PC-3 (cell line): ENCODE measurements around the gene MRGPRD. TPM values are rescaled to one million over a fixed set of nuclear protein-coding genes. Genes with fewer than 3 reads are reported as not detected.

Experiments
- ATAC-seq: fragments of 200-7000 bp; cut with Tn5 transposase; 2 replicates; pipeline ENCODE4 v1.9.1; 2020; ENCODE audit warnings: mild to moderate bottlenecking, moderate library complexity
- BruUV-seq: library from RNA; stranded (reverse); fragments of 400-500 nt; replicated peaks from 2 replicates; lab custom pipeline; 2021; lab: Mats Ljungman, UMichigan
- CTCF ChIA-PET: fragments of 300-600 bp; sonication (Branson Sonifier 250); formaldehyde crosslinking; loops from one replicate; lab custom pipeline; 2022; ENCODE audit warnings: antibody characterized with exemption; lab: Charles Lee
- POLR2A ChIA-PET: fragments of 300-600 bp; sonication (Branson Sonifier 250); formaldehyde crosslinking; loops from one replicate; lab custom pipeline; 2022; ENCODE audit warnings: antibody characterized with exemption; ENCODE audit not compliant: unreplicated experiment; lab: Charles Lee
- DNase-seq: peaks from one replicate; pipeline ENCODE4 v3.0.0-alpha.2; 2015
- H2AFZ ChIP-seq: fragments of 300-600 bp; sonication (generic); 2 replicates; pipeline ENCODE4 v1.6.0; 2016; ENCODE audit warnings: antibody characterized with exemption, low read length
- H3F3A ChIP-seq: fragments of 300-600 bp; sonication (generic); one replicate; pipeline ENCODE4 v1.6.0; 2017; ENCODE audit warnings: antibody characterized with exemption, low read length, control low read depth, mild to moderate bottlenecking; ENCODE audit not compliant: unreplicated experiment
- H3K27ac ChIP-seq: fragments of 300-600 bp; sonication (generic); 2 replicates; pipeline ENCODE4 v1.5.1; 2016; ENCODE audit warnings: mild to moderate bottlenecking, low read length
- H3K27me3 ChIP-seq: fragments of 300-600 bp; sonication (generic); 2 replicates; pipeline ENCODE4 v1.6.1; 2016; ENCODE audit warnings: low read length, mixed read lengths
- H3K36me3 ChIP-seq: fragments of 300-600 bp; sonication (generic); 2 replicates; pipeline ENCODE4 v1.6.1; 2016; ENCODE audit warnings: low read depth, mixed run types, low read length, mixed read lengths
- H3K4me1 ChIP-seq: fragments of 300-600 bp; sonication (generic); 2 replicates; pipeline ENCODE4 v1.5.1; 2016; ENCODE audit warnings: low read length; ENCODE audit not compliant: insufficient read depth
- H3K4me2 ChIP-seq: fragments of 300-600 bp; sonication (generic); 2 replicates; pipeline ENCODE4 v1.6.0; 2016; ENCODE audit warnings: low read length
- H3K4me3 ChIP-seq: fragments of 300-600 bp; sonication (generic); 2 replicates; pipeline ENCODE4 v1.5.1; 2016; ENCODE audit warnings: mild to moderate bottlenecking, low read length, mixed read lengths
- H3K79me2 ChIP-seq: fragments of 300-600 bp; sonication (generic); 2 replicates; pipeline ENCODE4 v1.6.1; 2017; ENCODE audit warnings: low read length, mixed read lengths
- H3K9ac ChIP-seq: fragments of 300-600 bp; sonication (generic); 2 replicates; pipeline ENCODE4 v1.6.0; 2016; ENCODE audit warnings: mild to moderate bottlenecking, low read length
- H3K9me2 ChIP-seq: fragments of 300-600 bp; sonication (generic); replicated peaks from 2 replicates; pipeline ENCODE4 v1.6.1; 2016; ENCODE audit warnings: mixed run types, low read length, mixed read lengths
- H3K9me3 ChIP-seq: fragments of 300-600 bp; sonication (generic); 2 replicates; pipeline ENCODE4 v1.6.1; 2016; ENCODE audit warnings: low read length, mixed read lengths
- H4K20me1 ChIP-seq: fragments of 300-600 bp; sonication (generic); 2 replicates; pipeline ENCODE4 v1.6.1; 2016; ENCODE audit warnings: low read length, mixed read lengths
- EZH2 ChIP-seq: fragments of 300-600 bp; sonication (generic); IDR thresholded peaks from one replicate; pipeline ENCODE4 v1.6.1; 2017; ENCODE audit warnings: antibody characterized with exemption, mild to moderate bottlenecking, low read length; ENCODE audit not compliant: unreplicated experiment
- EZH2phosphoT487 ChIP-seq: fragments of 300-600 bp; sonication (generic); IDR thresholded peaks from 2 replicates; pipeline ENCODE4 v1.6.1; 2018; ENCODE audit warnings: mild to moderate bottlenecking, antibody characterized with exemption, low read length, borderline replicate concordance
- intact Hi-C: fragments of 100-400 bp; cut with micrococcal nuclease; formaldehyde crosslinking; loops from 2 replicates; pipeline ENCODE4 v1.9.0; 2023
- total RNA-seq: library from RNA; depleted of rRNA; stranded (reverse); fragments of >200 nt; gene quantifications from 2 replicates; pipeline ENCODE4 v1.2.3, GENCODE V29; 2014; rRNA removed
- TF ChIP-seq, protein P1 (sequence below): fragments of 300-600 bp; sonication (generic); conservative IDR thresholded peaks from 2 replicates; pipeline ENCODE4 v1.5.1; 2017; ENCODE audit warnings: antibody characterized with exemption, low read depth, mild to moderate bottlenecking, low read length

The MRGPRD gene
- total RNA-seq, 1 experiment from 2014 or later: not detected

DNA sequence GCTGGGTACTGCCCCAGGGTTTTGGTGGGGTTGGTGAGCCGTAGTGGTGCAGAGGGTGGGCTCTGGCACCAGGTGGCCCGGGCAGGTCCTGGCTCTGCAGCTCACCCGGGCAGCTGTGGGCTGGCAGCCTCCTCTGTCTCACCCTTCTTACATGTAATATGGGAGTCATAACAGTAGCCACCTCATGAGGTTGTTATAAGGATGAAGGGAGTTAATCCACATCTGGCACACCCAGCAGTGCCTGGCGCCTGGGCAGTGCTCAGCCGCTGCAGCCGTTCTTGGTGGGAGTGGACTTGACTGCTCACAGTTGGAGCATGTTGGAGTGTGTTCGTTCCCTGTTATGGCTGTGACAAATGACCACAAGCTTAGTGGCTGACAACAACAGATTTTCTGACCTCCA, 48.4 kb downstream of the MRGPRD start:
- no peaks in the 10 kb centered on the region for H3F3A ChIP-seq
- intact Hi-C loops: no loop called here
- CTCF ChIA-PET: interaction anchor here (0.6 kb wide), 1 partner anchor 143 kb away, joined by 3 read pairs; no protein-coding TSS in a partner anchor

DNA sequence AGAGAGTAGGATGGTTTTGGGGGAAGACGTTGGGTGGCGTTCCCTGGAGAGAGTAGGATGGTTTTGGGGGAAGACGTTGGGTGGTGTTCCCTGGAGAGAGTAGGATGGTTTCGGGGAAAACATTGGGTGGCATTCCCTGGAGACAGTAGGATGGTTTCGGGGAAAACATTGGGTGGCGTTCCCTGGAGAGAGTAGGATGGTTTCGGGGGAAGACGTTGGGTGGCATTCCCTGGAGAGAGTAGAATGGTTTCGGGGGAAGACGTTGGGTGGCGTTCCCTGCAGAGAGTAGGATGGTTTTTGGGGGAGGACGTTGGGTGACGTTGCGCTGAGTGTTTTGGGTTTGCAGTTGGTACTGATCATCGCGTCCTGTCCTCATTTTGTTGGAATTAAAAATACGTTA, 48.9 kb downstream of the MRGPRD start:
- Histone ChIP-seq H3K4me3 (no peak overlapping the region), H3K4me2 (no peak overlapping the region), H3K36me3 (peaks cover 44% of the 10 kb centered on the region; the same call in 1 of the 2 replicates), H3K9me3 (no peaks in the 10 kb centered on the region), H3K4me1 (no peaks in the 10 kb centered on the region), H3K9ac (no peak overlapping the region), H2AFZ (no peak overlapping the region), H3F3A (no peaks in the 10 kb centered on the region), H3K9me2 (no peaks in the 10 kb centered on the region), H3K27ac (no peak overlapping the region), H4K20me1 (no peaks in the 10 kb centered on the region), H3K79me2 (no peaks in the 10 kb centered on the region), H3K27me3 (no peaks in the 10 kb centered on the region)
- no peak for DNase-seq
- intact Hi-C loops: no loop called here
- ChIA-PET POLR2A (no interaction called here), CTCF (no interaction called here)
- TF ChIP-seq EZH2phosphoT487: no peak
- TF ChIP-seq EZH2: no peak
- ATAC-seq: no peak
- no TSS peak for BruUV-seq

More for the DNA sequence above, 48.4 kb downstream of the MRGPRD start:
- Histone ChIP-seq H3K27me3 (no peaks in the 10 kb centered on the region), H3K9ac (no peak overlapping the region), H3K79me2 (no peaks in the 10 kb centered on the region), H3K4me1 (no peaks in the 10 kb centered on the region), H2AFZ (no peak overlapping the region), H3K36me3 (peaks cover 48% of the 10 kb centered on the region; the same call in 1 of the 2 replicates), H3K9me2 (no peaks in the 10 kb centered on the region), H4K20me1 (no peaks in the 10 kb centered on the region), H3K27ac (no peak overlapping the region), H3K4me3 (no peak overlapping the region), H3K4me2 (no peak overlapping the region), H3K9me3 (no peaks in the 10 kb centered on the region)
- POLR2A ChIA-PET: no interaction called here
- no TSS peak for BruUV-seq
- DNase-seq (no peak), ATAC-seq (no peak)
- no peak for TF ChIP-seq EZH2phosphoT487
- TF ChIP-seq, protein P1, sequence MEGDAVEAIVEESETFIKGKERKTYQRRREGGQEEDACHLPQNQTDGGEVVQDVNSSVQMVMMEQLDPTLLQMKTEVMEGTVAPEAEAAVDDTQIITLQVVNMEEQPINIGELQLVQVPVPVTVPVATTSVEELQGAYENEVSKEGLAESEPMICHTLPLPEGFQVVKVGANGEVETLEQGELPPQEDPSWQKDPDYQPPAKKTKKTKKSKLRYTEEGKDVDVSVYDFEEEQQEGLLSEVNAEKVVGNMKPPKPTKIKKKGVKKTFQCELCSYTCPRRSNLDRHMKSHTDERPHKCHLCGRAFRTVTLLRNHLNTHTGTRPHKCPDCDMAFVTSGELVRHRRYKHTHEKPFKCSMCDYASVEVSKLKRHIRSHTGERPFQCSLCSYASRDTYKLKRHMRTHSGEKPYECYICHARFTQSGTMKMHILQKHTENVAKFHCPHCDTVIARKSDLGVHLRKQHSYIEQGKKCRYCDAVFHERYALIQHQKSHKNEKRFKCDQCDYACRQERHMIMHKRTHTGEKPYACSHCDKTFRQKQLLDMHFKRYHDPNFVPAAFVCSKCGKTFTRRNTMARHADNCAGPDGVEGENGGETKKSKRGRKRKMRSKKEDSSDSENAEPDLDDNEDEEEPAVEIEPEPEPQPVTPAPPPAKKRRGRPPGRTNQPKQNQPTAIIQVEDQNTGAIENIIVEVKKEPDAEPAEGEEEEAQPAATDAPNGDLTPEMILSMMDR: no peak

DNA sequence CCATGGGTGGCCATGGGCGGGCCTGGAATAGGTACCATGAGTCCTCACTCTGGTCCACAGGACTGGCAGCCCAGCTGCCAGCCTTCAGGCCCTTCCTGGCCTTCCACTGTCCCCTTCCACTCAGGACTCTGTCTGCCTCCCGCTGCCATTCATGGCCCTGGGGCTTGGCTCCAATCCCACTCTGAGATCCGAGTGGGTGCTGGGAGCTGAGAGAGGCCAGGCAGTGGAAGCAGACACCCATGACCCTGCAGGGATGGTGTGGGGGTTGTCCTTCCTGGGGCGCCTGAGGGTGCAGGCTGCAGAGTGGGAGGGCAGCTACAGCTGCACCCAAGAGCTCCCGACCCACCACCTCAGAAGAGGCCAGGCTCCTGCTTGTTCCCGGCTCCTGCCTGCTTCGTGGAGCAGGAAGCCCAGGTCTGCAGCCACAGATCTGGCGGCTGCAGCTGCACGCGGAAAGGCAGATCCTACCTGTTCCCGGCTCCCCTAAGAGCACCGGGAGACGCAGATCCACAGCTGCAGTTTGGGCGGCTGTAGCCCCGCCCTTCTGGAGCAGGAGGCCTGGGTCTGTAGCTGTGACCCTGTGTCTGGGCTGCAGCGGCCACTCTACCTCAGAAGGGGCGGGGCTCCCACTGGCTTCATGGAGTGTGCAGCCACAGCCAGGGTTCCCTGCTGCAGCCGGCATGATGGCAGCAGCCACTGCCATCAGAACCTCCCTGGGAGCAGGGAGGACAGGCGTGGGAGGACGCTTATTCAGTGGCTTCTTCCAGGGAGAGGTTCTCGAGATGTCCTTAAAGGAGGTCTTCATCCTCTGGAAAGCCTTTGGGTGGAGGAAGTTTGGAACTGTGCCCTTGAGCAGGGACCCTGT, 49.6 kb downstream of the MRGPRD start:
- Histone ChIP-seq H4K20me1 (no peaks in the 10 kb centered on the region), H3K9me2 (no peaks in the 10 kb centered on the region), H3K27ac (no peak overlapping the region), H2AFZ (no peak overlapping the region), H3K36me3 (peaks cover 38% of the 10 kb centered on the region; the same call in 1 of the 2 replicates), H3K9ac (no peak overlapping the region), H3K27me3 (no peaks in the 10 kb centered on the region), H3K4me1 (no peaks in the 10 kb centered on the region), H3F3A (no peaks in the 10 kb centered on the region), H3K79me2 (no peaks in the 10 kb centered on the region), H3K4me3 (no peak overlapping the region), H3K4me2 (no peak overlapping the region), H3K9me3 (no peaks in the 10 kb centered on the region)
- ChIA-PET CTCF (no interaction called here), POLR2A (no interaction called here)
- intact Hi-C loops: no loop called here
- no TSS peak for BruUV-seq
- DNase-seq (no peak), ATAC-seq (no peak)
- TF ChIP-seq, protein P1: no peak
- TF ChIP-seq EZH2phosphoT487 (no peak), EZH2 (no peak)

Other genes starting within 250 kb of the MRGPRD start
- gene TESMIN, start 229.5 kb downstream of the MRGPRD start, total RNA-seq: 25.8 and 30.2 TPM in 2 replicates
- 38.1 and 53.2 TPM in 2 replicates for gene CPT1A, start 139.1 kb downstream of the MRGPRD start, total RNA-seq
- 200 and 230 TPM in 2 replicates for gene MRPL21, start 77.2 kb downstream of the MRGPRD start, total RNA-seq
- 20.5 and 22.5 TPM in 2 replicates for gene IGHMBP2, start 77.1 kb downstream of the MRGPRD start, total RNA-seq
- not detected in 2 replicates for gene MRGPRF, start 32.3 kb upstream of the MRGPRD start, total RNA-seq
- gene TPCN2, start 67.9 kb upstream of the MRGPRD start, total RNA-seq: 13.0 and 14.5 TPM in 2 replicates
- gene SMIM38, start 174.9 kb upstream of the MRGPRD start, total RNA-seq: 0.04 and 0.17 TPM in 2 replicates